ENCODE measurements around the gene KLHDC7B.
A peak's percentile ranks its signal among the peaks of the same experiment; 100 is the strongest.

KLHDC7B gene

GRCh38 chr22:50561401-50562358, 16.0 kb downstream of the KLHDC7B start:
- Histone ChIP-seq H3K27ac (no peak overlapping the region), H3K9ac (no peak overlapping the region), H3K4me1 (peaks cover 11% of the 10 kb centered on the region), H3K9me3 (no peaks in the 10 kb centered on the region), H3K4me2 (no peak overlapping the region), H3K4me3 (no peak overlapping the region), H3K27me3 (peaks cover 18% of the 10 kb centered on the region), H3K36me3 (no peaks in the 10 kb centered on the region), H4K20me1 (no peaks in the 10 kb centered on the region)
- no peak for TF ChIP-seq Cebpa-rat (IDR thresholded peaks at IDR 0.05)

GRCh38 chr22:50562523-50563412, 17.1 kb downstream of the KLHDC7B start, which contains the start of gene SYCE3:
SYCE3 (minus strand) TSS chr22:50562919; CDS start chr22:50556405, 6,514 bp downstream.
- Histone ChIP-seq H3K27me3 (peaks cover 18% of the 10 kb centered on the region), H3K9me3 (no peaks in the 10 kb centered on the region), H3K4me3 (peak within 1 kb of the TSS; percentile 66), H4K20me1 (no peaks in the 10 kb centered on the region), H3K4me1 (peaks cover 11% of the 10 kb centered on the region), H3K27ac (no peak within 1 kb of the TSS), H3K36me3 (peaks cover 7% of the 10 kb centered on the region), H3K9ac (peak within 1 kb of the TSS; percentile 32; the same call in 1 of the 2 replicates), H3K4me2 (peak within 1 kb of the TSS; percentile 95)
- no peak for TF ChIP-seq Cebpa-rat (IDR thresholded peaks at IDR 0.05)

- peaks cover 18% of the 10 kb centered on the region for H3K27me3 ChIP-seq
- peaks cover 4% of the 10 kb centered on the region; the same call in 1 of the 2 replicates for H4K20me1 ChIP-seq
- H3K9me3 ChIP-seq = no peaks in the 10 kb centered on the region
- peak overlapping the region; percentile 32; the same call in 1 of the 2 replicates for H3K9ac ChIP-seq
- H3K4me3 ChIP-seq = peak overlapping the region; percentile 66
- H3K36me3 ChIP-seq = peaks cover 15% of the 10 kb centered on the region
- peaks cover 17% of the 10 kb centered on the region for H3K4me1 ChIP-seq
- no peak overlapping the region for H3K27ac ChIP-seq
- TF ChIP-seq Cebpa-rat (IDR thresholded peaks at IDR 0.05) = no peak
- peak overlapping the region; percentile 95 for H3K4me2 ChIP-seq
Measured at GRCh38 chr22:50563413-50564160, 17.9 kb downstream of the KLHDC7B start.

GRCh38 chr22:50564289-50564688, 18.6 kb downstream of the KLHDC7B start:
- peaks cover 24% of the 10 kb centered on the region for H3K4me1 ChIP-seq
- TF ChIP-seq Cebpa-rat (IDR thresholded peaks at IDR 0.05) = no peak
- no peak overlapping the region for H3K27ac ChIP-seq
- H3K9ac ChIP-seq = no peak overlapping the region
- peaks cover 3% of the 10 kb centered on the region; the same call in 1 of the 2 replicates for H3K9me3 ChIP-seq
- H3K36me3 ChIP-seq = peaks cover 22% of the 10 kb centered on the region
- H3K27me3 ChIP-seq = peaks cover 18% of the 10 kb centered on the region
- H4K20me1 ChIP-seq = peaks cover 11% of the 10 kb centered on the region
- no peak overlapping the region for H3K4me3 ChIP-seq
- no peak overlapping the region for H3K4me2 ChIP-seq

GRCh38 chr22:50567721-50568252, 22.1 kb downstream of the KLHDC7B start:
- Histone ChIP-seq H3K9me3 (peaks cover 5% of the 10 kb centered on the region; the same call in 1 of the 2 replicates), H3K4me2 (no peak overlapping the region), H3K36me3 (peaks cover 51% of the 10 kb centered on the region), H3K27me3 (peaks cover 18% of the 10 kb centered on the region), H3K4me1 (peaks cover 57% of the 10 kb centered on the region), H3K27ac (no peak overlapping the region), H4K20me1 (peaks cover 46% of the 10 kb centered on the region), H3K9ac (no peak overlapping the region), H3K4me3 (no peak overlapping the region)
- no peak for TF ChIP-seq Cebpa-rat (IDR thresholded peaks at IDR 0.05)

GRCh38 chr22:50568626-50569025, 22.9 kb downstream of the KLHDC7B start:
- no peak for TF ChIP-seq Cebpa-rat (IDR thresholded peaks at IDR 0.05)
- Histone ChIP-seq H3K27ac (no peak overlapping the region), H3K9ac (no peak overlapping the region)

GRCh38 chr22:50569041-50569459, 23.4 kb downstream of the KLHDC7B start:
- Histone ChIP-seq H3K4me2 (peak overlapping the region; percentile 83), H3K4me1 (peaks cover 47% of the 10 kb centered on the region), H4K20me1 (peaks cover 54% of the 10 kb centered on the region), H3K27ac (peak overlapping the region; percentile 45; the same call in 1 of the 2 replicates), H3K9ac (no peak overlapping the region), H3K9me3 (peaks cover 5% of the 10 kb centered on the region; the same call in 1 of the 2 replicates), H3K27me3 (peaks cover 7% of the 10 kb centered on the region; the same call in 1 of the 2 replicates), H3K36me3 (peaks cover 63% of the 10 kb centered on the region), H3K4me3 (0 out of 2 replicates have a peak overlapping the region, but pooled peaks have one; percentile 4)
- TF ChIP-seq Cebpa-rat (IDR thresholded peaks at IDR 0.05) = no peak

More at GRCh38 chr22:50568626-50569025, 22.9 kb downstream of the KLHDC7B start:
- H3K4me3 ChIP-seq = no peak overlapping the region
- H4K20me1 ChIP-seq = peaks cover 52% of the 10 kb centered on the region
- H3K36me3 ChIP-seq = peaks cover 59% of the 10 kb centered on the region
- peaks cover 5% of the 10 kb centered on the region; the same call in 1 of the 2 replicates for H3K9me3 ChIP-seq
- peaks cover 49% of the 10 kb centered on the region for H3K4me1 ChIP-seq
- H3K27me3 ChIP-seq = peaks cover 11% of the 10 kb centered on the region
- H3K4me2 ChIP-seq = peak overlapping the region; percentile 83

- Histone ChIP-seq H3K36me3 (peaks cover 71% of the 10 kb centered on the region), H3K9me3 (peaks cover 5% of the 10 kb centered on the region; the same call in 1 of the 2 replicates), H3K27ac (peak overlapping the region; percentile 45; the same call in 1 of the 2 replicates), H3K4me1 (peaks cover 47% of the 10 kb centered on the region), H3K27me3 (no peaks in the 10 kb centered on the region), H3K9ac (0 out of 2 replicates have a peak overlapping the region, but pooled peaks have one; percentile 15), H3K4me2 (peak overlapping the region; percentile 83), H4K20me1 (peaks cover 57% of the 10 kb centered on the region), H3K4me3 (no peak overlapping the region)
- TF ChIP-seq Cebpa-rat (IDR thresholded peaks at IDR 0.05) = no peak
Measured at GRCh38 chr22:50569896-50570535, 24.3 kb downstream of the KLHDC7B start.
